ENCODE measurements around the gene ANAPC16. TPM values are rescaled to one million over a fixed set of nuclear protein-coding genes. Genes with fewer than 3 reads are reported as not detected.
"Not testable (repeated sequence)": the region's sequence is repeated elsewhere in the genome, so short reads cannot be mapped to it uniquely, and the experiment has no call there.

The ANAPC16 gene
- total RNA-seq, 1 donor from 2014 or later: 79.2 TPM

- H3K4me3 Mint-ChIP-seq: no peak overlapping the region
- peak; percentile 50 for TF ChIP-seq CTCF (conservative IDR thresholded peaks at IDR 0.05)
- peak overlapping the region; percentile 46 for H3K27ac Mint-ChIP-seq
Measured at GRCh38 chr10:72278668-72279393, 63.0 kb downstream of the ANAPC16 start.

GRCh38 chr10:72279587-72279986 lies 63.8 kb downstream of the ANAPC16 start:
- H3K27ac Mint-ChIP-seq; DNase-seq (ENCODE audit: extremely low spot score, unreplicated experiment); H3K27me3 Mint-ChIP-seq; H3K9me3 Mint-ChIP-seq; H3K4me3 Mint-ChIP-seq: not testable (repeated sequence)
- Mint-ChIP-seq H3K4me1 (ENCODE audit: unreplicated experiment) (peaks cover 29% of the 10 kb centered on the region), H3K36me3 (peaks cover 13% of the 10 kb centered on the region)

More at GRCh38 chr10:72278668-72279393, 63.0 kb downstream of the ANAPC16 start:
- Mint-ChIP-seq H3K9me3 (no peaks in the 10 kb centered on the region), H3K4me1 (ENCODE audit: unreplicated experiment) (peaks cover 29% of the 10 kb centered on the region), H3K27me3 (no peaks in the 10 kb centered on the region), H3K36me3 (peaks cover 13% of the 10 kb centered on the region)
- no peak for DNase-seq (ENCODE audit: extremely low spot score, unreplicated experiment)

- Mint-ChIP-seq H3K27ac (no peak overlapping the region), H3K4me3 (no peak overlapping the region), H3K9me3 (no peaks in the 10 kb centered on the region), H3K36me3 (no peaks in the 10 kb centered on the region), H3K27me3 (no peaks in the 10 kb centered on the region), H3K4me1 (ENCODE audit: unreplicated experiment) (peaks cover 17% of the 10 kb centered on the region)
- TF ChIP-seq CTCF (conservative IDR thresholded peaks at IDR 0.05): no peak
- DNase-seq (ENCODE audit: extremely low spot score, unreplicated experiment): no peak
Measured at GRCh38 chr10:72283131-72283530, 67.3 kb downstream of the ANAPC16 start.

Other genes starting within 250 kb of the ANAPC16 start
- gene SPOCK2, start 127.5 kb upstream of the ANAPC16 start, total RNA-seq (ENCODE audit: low replicate concordance): 13.8 TPM in 2 replicates
- gene ASCC1, start 264 bp downstream of the ANAPC16 start, total RNA-seq (ENCODE audit: low replicate concordance): 30.4 and 32.8 TPM in 2 replicates
- 95.9 and 130 TPM in 2 replicates for gene DDIT4, start 57.9 kb downstream of the ANAPC16 start, total RNA-seq (ENCODE audit: low replicate concordance)
- 30.6 and 34.3 TPM in 2 replicates for gene DNAJB12, start 138.9 kb downstream of the ANAPC16 start, total RNA-seq (ENCODE audit: low replicate concordance)